Colonic mucosa (tissue), 4 donors: ENCODE data around the gene TRIM8. TPM values are rescaled to one million over a fixed set of nuclear protein-coding genes. Genes with fewer than 3 reads are reported as not detected.

Experiments used
- DNase-seq: peaks from one replicate; pipeline ENCODE4 v3.0.0-alpha.2; 2020
- H3K27ac ChIP-seq: fragments of 200-600 bp; one replicate; pipeline ENCODE4 v1.8.0; 2021
- H3K27me3 ChIP-seq: fragments of 200-600 bp; one replicate; pipeline ENCODE4 v1.8.0; 2021
- H3K36me3 ChIP-seq: fragments of 200-600 bp; one replicate; pipeline ENCODE4 v1.8.0; 2021
- H3K4me1 ChIP-seq: fragments of 200-600 bp; one replicate; pipeline ENCODE4 v1.8.0; 2021; ENCODE audit warnings: mild to moderate bottlenecking
- H3K4me3 ChIP-seq: fragments of 200-600 bp; one replicate; pipeline ENCODE4 v1.8.0; 2021
- H3K9ac ChIP-seq, 2 donors: one replicate each; pipeline ENCODE4 v1.7.0; 2013; ENCODE audit warnings: control low read depth in 2 of 2, low read depth in 2 of 2, low read length in 2 of 2
- H3K9me3 ChIP-seq: fragments of 200-600 bp; one replicate; pipeline ENCODE4 v1.8.0; 2021
- intact Hi-C: fragments of 100-400 bp; cut with DNase I; formaldehyde crosslinking; loops from one replicate; pipeline ENCODE4 v1.14.1; 2022
- total RNA-seq, 2 donors: library from RNA; stranded (reverse); fragmentation: NEBNext Ultra II Directional in 1 of 2; extraction: Animal tissue kit (Norgen Biotek cat#: 25700) in 1 of 2; gene quantifications; one replicate each; pipeline ENCODE4 v1.2.1, GENCODE V29; 2021
- TF ChIP-seq, protein P1 (sequence below): fragments of 200-600 bp; IDR thresholded peaks from one replicate; pipeline ENCODE4 v1.8.0; 2022; ENCODE audit warnings: antibody characterized with exemption, mild to moderate bottlenecking
- donor health status: healthy.
- donor health status: DM: no; HTN: no; CAD: no.
- donor health status: DM: no; HTN: no; CAD: no.

The TRIM8 gene
- total RNA-seq, 2 donors from 2014 or later, result 64.9 to 79.6 TPM

DNA sequence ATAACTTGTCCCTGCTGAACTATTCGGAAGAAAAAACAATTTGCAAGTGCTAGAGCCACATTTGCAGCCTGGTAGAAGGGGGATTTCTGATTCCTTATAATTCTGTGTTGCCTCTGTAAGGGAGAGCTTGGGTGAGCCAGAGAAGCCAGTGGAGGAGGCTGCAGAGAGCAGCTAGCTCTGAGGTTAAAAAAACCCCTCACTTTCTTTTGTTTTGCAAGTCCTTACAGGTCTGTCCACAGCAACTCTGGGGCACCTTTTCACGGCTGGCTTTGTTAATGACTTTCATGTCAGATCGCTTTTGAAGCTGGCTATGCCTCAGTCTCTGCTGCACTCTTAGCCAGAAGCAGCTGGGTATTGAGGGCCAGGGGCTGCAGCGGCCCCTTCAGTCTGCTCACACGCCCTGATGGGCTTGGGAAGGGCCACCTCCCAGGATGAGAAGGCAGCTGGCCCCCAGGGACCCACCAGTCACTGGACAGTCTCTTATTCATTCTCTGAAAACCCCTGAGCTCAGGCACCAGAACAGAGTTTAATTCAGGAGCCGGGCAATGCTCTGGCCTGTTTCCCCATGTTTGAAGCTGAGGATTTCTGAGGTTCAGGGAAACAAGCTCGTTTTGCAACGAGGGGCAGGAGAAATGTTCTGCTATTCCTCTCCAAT is 30.9 kb downstream of the TRIM8 start:
- Histone ChIP-seq H3K4me1 (peaks cover 21% of the 10 kb centered on the region), H3K9me3 (no peaks in the 10 kb centered on the region), H3K9ac (peak overlapping the region in 1 of 2 donors; percentile 36), H3K27me3 (no peaks in the 10 kb centered on the region), H3K27ac (peak overlapping the region; percentile 55), H3K36me3 (no peaks in the 10 kb centered on the region), H3K4me3 (no peak overlapping the region)
- intact Hi-C loops, result no loop called here
- no peak for DNase-seq
- TF ChIP-seq, protein P1, sequence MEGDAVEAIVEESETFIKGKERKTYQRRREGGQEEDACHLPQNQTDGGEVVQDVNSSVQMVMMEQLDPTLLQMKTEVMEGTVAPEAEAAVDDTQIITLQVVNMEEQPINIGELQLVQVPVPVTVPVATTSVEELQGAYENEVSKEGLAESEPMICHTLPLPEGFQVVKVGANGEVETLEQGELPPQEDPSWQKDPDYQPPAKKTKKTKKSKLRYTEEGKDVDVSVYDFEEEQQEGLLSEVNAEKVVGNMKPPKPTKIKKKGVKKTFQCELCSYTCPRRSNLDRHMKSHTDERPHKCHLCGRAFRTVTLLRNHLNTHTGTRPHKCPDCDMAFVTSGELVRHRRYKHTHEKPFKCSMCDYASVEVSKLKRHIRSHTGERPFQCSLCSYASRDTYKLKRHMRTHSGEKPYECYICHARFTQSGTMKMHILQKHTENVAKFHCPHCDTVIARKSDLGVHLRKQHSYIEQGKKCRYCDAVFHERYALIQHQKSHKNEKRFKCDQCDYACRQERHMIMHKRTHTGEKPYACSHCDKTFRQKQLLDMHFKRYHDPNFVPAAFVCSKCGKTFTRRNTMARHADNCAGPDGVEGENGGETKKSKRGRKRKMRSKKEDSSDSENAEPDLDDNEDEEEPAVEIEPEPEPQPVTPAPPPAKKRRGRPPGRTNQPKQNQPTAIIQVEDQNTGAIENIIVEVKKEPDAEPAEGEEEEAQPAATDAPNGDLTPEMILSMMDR, result no peak

DNA sequence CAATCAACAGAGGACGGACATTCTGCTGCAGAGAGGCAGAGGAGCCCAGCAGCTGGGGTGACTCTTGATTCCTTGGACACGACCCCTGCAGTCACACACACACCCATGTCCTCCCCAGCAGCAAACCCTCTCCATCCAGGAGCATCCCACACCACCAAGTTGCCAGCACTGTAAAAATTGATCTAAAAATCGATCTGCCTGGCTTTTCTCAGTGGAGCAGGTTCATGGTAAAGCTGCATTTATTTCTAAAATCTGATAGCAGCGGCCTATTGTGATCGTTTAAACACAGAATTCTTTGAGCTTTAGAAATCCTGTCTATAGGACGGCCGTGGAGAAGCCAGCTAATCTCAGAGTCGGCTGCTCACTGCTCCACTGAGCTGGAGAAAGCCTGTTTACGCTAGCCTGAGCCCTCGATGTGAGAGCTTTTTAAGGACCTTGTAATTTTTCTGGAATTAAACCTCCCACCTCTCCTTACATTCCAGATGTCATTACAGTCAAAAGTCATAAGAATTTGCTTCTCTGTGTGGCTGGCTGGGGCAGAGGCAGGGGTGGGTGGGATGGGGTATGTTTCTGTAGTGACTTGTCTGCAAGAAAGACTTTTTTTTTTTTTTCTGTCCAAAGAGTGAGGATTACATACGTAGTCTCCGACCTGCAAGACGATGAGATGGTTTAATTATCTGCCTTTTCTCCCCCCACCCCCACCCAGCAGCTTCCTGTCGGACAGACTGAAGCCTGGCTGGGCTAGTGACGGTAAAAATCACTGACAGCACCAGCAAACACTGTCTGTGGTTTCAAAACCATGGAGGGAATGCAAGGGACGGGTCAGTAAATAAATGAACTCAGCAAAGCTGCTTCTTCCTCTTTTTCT is 31.6 kb downstream of the TRIM8 start:
- Histone ChIP-seq H3K9ac (no peak overlapping the region), H3K36me3 (no peaks in the 10 kb centered on the region), H3K4me1 (peaks cover 21% of the 10 kb centered on the region), H3K9me3 (no peaks in the 10 kb centered on the region), H3K4me3 (no peak overlapping the region), H3K27ac (peak overlapping the region; percentile 55), H3K27me3 (no peaks in the 10 kb centered on the region)
- intact Hi-C loops, result no loop called here
- DNase-seq, result no peak
- TF ChIP-seq, protein P1, result no peak

DNA sequence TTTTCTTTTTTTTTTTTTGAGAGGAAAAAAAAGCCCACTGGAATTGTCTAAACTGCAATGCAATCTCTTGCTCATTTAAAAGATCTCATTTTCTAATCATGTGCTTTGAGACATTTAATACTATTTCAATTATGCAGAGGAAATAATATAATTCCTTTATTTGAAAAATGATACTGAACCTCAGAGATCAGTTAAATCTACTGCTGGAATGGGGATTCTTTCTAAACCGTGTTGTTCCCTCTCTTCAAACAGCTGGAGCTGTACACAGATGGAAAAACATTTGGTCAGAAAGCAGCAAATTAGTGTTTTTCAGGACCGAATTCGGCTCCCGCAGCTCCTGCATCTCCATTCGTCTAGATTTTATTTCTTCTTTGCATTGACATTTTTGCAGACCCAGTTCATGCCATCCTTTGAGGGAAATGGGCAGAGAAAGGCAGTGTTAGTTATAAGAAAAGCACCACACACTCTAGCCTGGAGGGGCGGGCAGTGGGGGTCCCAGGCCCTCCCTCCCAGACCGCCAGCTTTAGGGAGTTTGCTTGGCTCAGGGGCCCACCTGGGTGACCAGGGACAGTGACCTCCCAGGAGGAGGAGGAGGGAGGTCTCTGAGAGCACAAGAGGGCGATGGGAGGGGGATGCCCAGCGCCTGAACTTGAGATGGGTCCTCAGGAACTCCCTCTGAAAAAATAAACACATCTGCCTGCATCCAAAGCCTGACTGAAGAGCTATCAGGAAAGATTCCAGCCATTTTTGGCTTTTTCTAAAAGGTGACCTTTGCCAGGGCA is 32.4 kb downstream of the TRIM8 start:
- DNase-seq, result no peak
- intact Hi-C loops, result no loop called here
- TF ChIP-seq, protein P1, result no peak
- Histone ChIP-seq H3K9ac (no peak overlapping the region), H3K27me3 (no peaks in the 10 kb centered on the region), H3K4me3 (no peak overlapping the region), H3K4me1 (peaks cover 21% of the 10 kb centered on the region), H3K36me3 (no peaks in the 10 kb centered on the region), H3K9me3 (no peaks in the 10 kb centered on the region), H3K27ac (peak overlapping the region; percentile 31)

DNA sequence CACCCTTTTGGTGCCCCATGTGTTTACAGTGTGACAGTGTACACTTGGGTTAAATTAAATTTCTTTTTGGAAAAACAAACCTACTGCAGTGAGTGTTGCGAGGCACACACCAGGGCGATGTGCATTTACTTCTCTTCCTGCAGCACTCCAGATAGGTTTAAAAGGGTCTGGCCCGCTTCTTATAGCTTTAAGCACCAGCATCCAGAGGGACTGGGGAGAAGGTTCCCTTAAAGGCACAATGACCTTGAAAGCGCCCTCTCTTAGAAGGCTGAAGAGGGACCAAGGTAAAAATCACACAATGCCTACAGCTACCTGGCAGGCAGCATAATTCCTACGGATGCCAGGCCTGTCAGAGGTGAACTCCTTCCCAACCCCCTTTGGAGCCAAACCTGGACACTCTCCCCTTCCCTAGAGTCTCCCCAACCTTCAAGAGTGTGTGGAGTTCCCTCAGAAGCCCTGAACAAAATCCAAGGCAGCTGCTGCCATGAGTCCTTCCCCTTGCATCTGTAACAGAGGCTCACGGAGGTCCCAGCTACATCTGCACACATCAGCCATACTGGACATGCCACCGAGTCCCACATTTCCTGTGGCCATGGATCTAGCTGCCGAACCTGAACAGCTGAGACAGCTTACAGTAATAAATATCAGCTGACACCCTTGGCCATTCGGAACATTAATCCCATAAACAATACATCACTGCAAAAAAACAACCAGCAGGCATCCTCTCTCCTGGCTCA is 33.2 kb downstream of the TRIM8 start:
- no peak overlapping the region for H3K4me3 ChIP-seq
- H3K9me3 ChIP-seq, result no peaks in the 10 kb centered on the region
- H3K27ac ChIP-seq, result no peak overlapping the region
- TF ChIP-seq, protein P1, result no peak
- H3K36me3 ChIP-seq, result no peaks in the 10 kb centered on the region
- H3K9ac ChIP-seq, result no peak overlapping the region
- DNase-seq, result no peak
- peaks cover 21% of the 10 kb centered on the region for H3K4me1 ChIP-seq
- H3K27me3 ChIP-seq, result no peaks in the 10 kb centered on the region
- intact Hi-C loops, result no loop called here

DNA sequence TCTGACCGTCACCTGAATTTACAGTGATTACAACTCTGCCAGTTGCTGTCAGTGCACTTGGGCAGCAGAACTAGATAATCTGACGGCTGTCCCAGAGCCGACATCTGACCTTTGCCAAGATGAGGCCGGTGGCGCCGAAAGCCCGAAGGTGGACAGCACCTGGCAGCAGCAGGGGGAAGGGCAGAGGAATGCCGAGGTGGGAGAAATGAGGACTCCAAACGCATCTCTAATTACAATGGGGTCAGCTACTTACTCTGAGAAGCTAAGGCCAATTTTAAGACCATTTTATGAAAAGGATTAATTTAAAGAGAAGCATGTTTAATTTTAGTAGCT is 33.8 kb downstream of the TRIM8 start:
- Histone ChIP-seq H3K4me1 (peaks cover 21% of the 10 kb centered on the region), H3K4me3 (no peak overlapping the region), H3K27me3 (no peaks in the 10 kb centered on the region), H3K9me3 (no peaks in the 10 kb centered on the region), H3K9ac (no peak overlapping the region), H3K36me3 (no peaks in the 10 kb centered on the region), H3K27ac (no peak overlapping the region)
- DNase-seq, result no peak
- TF ChIP-seq, protein P1, result no peak
- intact Hi-C loops, result no loop called here
